SH-SY5Y (cell line): ENCODE data around the gene GAS6.

ENCODE experiments used
- GATA2 ChIP-seq: IDR thresholded peaks from 2 replicates; pipeline ENCODE4 v1.6.1; 2011; ENCODE audit warnings: mild to moderate bottlenecking, low read depth, low read length
- GATA3 ChIP-seq: IDR thresholded peaks from 2 replicates; pipeline ENCODE4 v1.6.1; 2011; ENCODE audit warnings: low read depth, mild to moderate bottlenecking, low read length, moderate library complexity

Gene GAS6

GRCh38 chr13:113775451-113776145 lies 88.3 kb downstream of the GAS6 start:
- TF ChIP-seq GATA3 (no peak), GATA2 (no peak)

- TF ChIP-seq GATA3 (no peak), GATA2 (no peak)
These were observed 89.4 kb downstream of the GAS6 start for GRCh38 chr13:113774177-113775107.

- TF ChIP-seq GATA3: no peak
- no peak for TF ChIP-seq GATA2
These were observed 92.1 kb downstream of the GAS6 start for GRCh38 chr13:113771709-113772331.

GRCh38 chr13:113770937-113771336 lies 92.9 kb downstream of the GAS6 start:
- TF ChIP-seq GATA3: no peak
- no peak for TF ChIP-seq GATA2
